GM21381 (cell line): Measurements from ENCODE around the gene RBP2.

Experiments used
- ATAC-seq: cut with Tn5 transposase; IDR thresholded peaks from one replicate; pipeline ENCODE4 v1.9.1; 2021; ENCODE audit warnings: mild to moderate bottlenecking, moderate library complexity; ENCODE audit not compliant: unreplicated experiment

RBP2 gene

DNA sequence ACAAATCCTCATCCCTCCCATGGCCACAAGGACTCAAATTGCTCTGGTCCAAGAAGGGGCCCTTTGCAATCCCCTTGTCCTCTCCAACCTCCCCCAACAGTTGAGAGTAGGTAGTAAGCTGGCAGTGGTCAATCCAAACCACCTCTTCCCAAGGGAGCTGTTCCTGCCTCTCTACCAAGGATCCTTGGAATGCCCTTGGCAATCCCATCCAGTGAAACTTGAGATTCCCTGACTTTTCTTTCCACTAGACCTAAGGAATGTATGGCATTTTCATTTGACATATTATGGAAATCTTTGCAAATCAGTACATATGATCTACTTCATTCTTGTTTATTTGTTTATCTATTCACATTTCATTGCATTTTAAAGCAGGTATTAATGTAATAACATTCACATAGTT, 4.8 kb upstream of the RBP2 start:
- no peak for ATAC-seq

DNA sequence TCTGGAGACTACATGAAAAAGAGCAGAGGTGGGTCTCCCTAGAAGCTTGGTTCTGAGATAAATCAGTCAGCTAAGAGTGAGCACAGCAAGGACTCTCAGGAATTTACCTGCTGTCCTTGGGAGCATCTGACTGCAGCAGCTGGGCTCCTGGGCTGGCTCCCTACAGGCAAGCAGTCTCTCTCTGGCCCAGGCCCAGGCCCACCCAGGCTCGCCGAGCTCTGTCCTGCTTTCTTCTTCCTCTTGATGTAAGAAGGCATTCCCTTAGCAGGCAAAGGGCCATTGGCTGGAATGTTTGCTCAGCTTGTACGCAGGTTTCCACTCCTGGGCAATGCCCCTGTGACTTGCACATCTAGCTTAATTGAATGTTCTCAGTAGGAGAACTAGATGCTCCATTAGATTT, 4.3 kb upstream of the RBP2 start:
- no peak for ATAC-seq

DNA sequence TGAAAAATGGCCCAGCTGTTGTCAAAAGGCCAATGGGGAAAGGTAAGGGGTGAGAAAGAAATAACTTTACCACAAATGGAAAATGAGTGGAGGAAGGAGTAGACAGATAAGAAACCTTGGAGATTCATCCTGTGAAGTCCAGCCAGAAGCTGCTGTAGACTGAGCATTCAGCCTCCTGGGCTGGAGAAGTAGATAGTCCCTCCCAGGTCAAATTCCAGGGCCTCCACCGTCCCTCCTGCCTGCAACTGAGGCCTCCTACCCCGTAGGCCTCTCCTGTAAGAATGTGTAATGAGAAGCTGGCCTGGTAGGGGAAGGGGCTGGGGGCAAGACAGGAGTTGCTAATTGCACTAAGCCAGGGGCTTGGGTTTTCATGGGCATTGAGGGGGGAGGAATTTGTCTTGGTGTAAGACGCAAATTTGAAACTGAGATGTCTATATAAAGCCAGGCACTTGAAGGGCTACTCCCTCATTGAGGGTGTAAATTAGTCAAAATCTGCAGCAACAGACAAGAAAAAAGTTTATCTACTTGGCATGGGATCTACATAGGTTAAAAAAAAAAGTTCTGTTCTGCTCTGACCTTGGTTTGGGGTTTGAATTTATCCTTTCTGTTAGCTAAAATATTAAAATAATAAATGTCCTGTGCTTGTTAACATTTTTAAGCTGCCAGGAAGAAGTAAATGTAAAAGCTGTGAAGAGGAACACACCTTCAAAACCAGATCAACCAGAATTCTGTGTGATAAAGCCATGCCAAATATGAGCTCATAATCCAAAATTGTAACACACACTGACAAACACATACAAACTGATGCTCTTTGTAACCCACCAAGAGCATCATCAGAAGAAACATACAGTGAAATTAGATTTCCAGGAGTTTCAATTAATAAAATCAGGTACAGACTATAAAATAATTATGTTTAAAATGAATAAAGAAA, 1.7 kb upstream of the RBP2 start:
- no peak for ATAC-seq

DNA sequence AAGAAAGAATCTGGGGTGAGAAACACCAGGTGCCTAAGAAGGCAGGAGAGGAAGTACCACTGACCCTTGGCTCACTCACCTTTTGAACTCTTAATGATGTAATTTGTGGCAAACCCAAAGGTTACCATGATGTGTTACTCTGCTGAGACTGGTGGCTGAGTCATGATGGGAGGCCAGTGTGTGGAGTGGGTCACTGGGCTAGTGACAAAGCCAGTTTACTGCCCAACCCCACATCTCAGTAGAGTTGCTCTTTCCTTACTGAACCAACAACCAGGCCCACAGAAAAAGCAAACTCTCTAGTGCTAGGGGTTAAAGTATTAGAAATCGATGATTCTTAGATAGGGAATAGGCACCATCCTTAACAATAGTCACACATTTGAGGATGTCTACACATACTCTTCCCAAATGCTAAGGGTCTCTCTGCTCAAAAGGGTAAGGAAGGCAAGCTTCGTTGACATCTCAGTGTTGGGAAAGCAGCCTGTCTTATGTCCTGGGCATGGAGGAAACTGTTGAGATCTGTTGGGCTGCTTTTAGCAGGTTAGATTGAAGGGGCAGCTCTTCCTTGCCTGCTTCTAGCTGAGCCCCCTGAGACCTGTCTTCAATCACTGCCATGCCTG, 3.1 kb downstream of the RBP2 start:
- ATAC-seq: no peak

DNA sequence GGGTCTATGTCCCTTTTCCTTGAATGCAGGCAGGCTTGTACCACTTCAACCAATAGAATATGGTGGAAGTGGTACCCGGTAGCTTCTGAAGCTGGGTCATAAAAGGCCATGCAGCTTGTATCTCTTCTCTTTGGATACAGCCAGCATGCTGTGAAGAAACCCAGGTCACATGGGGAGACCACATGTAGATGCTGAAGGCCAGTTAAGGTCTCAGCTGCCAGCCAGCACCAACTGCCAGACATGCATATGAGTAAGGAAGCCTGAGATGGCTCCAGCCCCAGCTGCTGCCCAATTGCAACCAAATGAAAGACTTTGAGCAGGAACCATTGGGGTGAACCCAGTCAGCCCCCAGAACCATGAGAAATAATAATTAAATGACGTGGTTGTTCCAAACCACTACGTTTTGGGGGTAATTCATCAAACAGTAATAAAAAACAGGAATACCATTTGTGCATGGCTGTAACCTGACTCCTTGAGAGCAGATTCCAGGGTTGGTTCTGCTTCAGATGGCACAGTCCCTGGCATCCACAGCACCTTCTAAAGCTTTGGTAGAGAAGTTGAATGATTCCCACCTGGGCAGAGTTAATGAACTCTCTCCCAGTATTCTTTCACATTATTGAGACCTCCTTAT, 3.8 kb downstream of the RBP2 start:
- ATAC-seq: no peak

DNA sequence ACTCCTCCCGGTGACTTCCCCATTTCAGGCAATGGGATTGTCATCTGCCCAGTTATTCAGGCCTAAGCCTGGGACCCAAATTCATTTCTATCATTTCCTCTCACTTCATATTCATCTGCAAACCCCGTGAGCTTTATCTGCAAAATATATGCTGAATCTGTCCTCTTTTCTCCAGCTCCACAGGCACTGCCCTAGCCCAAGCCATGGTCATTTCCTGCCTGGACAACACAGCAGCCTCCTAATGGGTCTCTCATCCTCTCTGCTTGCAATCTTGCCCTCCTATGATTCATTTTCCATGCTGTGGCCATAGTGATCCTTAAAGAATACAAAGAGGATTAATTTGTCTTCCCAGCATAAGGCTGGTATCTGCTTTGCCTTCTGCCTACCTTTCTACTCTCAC, 6.1 kb downstream of the RBP2 start:
- no peak for ATAC-seq

DNA sequence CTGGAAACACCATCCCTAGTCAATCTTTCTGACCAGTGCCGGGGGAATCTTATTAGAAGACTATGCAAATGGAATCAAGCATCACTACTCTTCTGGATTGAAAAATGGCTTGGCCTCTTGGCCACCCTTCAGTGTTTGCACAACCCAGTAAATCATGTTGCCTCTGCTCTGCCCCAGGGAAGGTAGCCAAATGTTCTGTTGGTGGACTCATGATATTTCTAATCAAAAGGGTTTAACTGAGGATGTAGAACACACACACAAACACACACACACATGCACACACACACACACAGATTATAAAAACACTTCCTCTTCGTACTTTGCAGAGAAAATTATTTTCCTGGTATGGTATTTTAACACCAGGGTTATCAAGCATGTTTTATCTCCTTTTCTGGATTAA, 7.9 kb downstream of the RBP2 start:
- ATAC-seq: no peak

DNA sequence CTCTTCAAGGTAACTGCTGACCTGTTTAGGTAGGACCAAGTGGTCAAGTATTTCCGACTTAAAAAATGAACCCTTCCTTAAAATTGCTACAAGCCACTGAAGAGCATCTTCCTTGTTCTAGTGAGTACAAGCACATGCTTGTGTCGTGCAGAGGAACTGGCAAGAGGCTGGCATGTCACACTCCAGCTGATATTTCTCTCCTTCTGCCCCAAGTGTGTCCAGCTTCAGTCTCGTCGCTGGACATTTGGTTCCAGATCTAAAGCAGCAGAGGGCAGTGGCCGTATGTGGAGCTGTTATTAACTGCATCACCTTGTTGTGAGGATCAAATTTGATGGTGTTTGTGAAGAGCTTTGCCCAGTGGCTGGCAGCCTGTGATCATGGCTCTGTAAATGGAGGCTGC, 10.0 kb downstream of the RBP2 start:
- ATAC-seq: no peak

DNA sequence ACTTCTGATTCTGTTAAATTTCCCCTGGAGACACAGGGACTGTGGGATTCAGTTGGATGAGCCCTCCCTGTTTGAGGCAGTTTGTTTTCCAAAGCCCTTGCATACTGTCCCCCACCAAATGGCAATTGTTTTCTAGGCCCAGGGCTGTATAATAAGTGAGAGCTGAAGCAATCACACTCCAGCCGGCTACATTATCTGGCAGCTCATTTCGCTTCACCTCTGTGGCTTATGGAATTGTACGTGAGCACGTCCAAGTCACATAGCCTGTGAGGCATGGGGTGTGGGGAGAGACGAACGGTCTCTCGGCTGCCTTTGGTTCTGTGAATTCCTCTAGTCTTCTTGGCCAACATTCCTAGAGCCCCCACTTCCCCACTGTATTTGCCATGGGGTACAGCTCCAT, 10.7 kb downstream of the RBP2 start:
- ATAC-seq: no peak

DNA sequence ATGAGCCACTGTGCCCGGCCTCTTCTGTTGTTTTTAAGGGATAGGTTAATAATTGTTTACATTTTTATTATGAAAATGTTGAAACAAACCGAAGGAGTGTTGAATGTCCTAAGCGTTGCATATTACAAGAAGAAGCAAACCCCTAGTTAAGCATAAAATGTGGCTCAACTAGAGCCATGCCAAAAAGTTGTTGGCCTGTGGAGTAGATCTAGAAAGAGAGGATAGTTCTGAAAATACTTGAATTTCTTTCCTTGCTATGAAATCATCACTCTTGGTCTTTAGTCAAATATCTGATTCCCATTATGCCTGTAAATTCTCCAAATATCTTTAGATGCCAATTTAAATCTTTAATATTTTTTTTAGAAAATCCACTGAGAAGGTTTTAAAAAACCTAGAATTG, 12.8 kb downstream of the RBP2 start:
- no peak for ATAC-seq

DNA sequence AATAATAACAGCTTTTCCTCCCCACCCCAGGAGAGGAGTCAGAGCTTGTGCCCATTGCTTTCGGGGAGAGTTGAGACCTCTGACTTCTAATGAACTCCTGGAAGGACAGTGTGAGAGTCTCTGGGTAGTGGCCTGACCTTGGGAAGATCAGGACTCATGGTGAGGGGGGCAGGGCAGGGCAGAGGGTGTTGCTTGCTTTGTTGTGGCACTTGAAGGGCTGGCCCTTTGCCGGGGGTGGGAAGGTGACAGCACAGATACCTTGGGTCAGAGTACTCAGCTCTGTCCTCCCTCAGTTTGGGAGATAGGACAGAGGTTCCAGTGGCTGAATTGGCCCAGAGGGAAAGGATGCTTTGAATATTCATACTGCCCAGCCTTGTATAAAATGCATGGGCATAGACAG, 15.8 kb downstream of the RBP2 start:
- ATAC-seq: no peak

DNA sequence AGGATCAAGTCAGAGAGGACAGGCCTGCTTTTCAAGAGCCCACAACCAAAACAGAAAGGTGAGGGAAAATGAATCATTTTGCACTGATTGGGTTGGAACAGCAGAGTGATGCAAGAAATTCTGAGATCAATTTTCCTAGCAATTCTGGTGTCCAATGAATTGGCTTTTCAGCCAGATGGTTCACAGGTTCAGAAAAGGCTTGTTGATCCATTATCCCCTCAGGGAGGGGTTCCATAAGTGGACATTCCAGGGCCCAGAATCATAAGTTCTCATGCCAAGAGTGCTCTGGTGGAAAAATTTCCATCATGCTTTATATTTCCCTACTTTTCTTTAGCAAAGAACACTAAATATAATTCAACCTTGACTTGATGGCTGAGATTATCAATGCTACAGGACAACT, 16.2 kb downstream of the RBP2 start:
- ATAC-seq: no peak

DNA sequence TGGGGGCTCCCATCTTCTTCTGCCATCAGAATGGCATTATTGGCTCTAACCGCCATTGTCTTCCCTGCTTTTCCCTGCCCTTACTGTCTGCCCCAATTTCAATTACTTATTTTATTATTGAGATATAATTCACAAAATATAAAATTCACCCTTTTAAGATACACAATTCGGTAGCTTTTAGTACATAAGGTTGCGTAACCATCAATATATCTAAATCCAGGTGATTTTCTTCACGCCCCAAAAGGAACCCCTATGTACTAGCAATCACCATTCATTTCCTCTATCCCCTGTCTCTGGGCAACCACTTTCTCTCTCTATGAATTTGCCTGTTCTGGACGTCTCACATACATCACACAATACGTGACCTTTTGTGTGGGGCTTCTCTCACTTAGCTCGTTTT, 18.0 kb downstream of the RBP2 start:
- no peak for ATAC-seq

DNA sequence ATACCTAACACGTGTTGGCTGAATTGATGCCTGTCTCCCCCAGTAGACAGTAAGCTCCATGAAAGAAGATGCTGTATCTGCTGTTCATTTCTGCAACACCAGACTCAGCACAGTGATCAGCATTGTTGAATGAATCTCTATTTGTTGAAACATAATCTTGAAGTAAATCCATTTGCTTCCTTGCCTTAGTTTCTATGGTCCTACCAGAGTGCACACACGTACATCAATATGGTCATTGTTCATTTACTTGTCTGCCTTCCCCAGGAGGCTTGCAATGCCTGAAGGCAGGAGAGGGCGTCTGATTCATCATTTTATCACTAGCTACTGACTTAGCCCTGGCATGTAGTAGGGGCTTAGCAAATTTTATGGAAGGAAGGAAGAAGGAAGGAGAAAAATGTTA, 19.2 kb downstream of the RBP2 start:
- ATAC-seq: no peak

DNA sequence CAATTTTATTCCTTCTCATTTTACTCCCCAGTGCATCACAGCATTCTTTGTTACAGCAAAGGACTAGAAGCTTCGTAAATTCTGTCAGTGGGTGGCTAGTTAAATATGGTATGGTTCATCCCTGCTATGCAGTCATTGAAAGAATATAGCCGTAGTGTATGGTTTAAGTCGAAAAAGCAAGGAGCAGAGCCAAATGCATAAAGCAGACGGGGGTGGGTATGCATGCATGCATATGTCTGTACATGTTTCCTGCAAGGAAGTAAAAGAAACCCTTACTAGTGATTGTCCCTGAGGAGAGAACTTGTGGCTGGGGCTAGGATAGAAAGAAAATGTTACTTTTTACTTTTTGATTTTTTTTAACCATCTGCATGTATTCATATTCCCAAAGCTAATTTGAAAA, 19.9 kb downstream of the RBP2 start:
- no peak for ATAC-seq

DNA sequence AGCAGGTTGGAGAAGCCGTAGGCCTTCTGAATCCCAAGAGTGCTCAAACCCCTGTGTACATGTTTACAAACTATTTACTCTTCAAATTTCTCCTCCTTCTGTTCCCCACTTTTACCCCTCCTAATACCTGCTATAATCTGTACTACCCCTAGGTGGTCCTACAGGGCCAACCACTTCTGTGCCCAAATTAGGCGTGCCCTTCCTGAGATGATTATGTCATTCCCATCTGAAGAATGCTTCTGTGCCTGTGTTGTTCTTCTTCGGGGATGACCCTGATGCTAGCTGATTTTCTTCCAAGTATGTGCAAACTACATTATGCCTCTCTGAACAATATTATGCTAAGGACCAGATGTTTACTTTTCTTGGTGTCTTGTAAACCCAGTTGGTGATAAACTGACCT, 20.5 kb downstream of the RBP2 start:
- no peak for ATAC-seq

DNA sequence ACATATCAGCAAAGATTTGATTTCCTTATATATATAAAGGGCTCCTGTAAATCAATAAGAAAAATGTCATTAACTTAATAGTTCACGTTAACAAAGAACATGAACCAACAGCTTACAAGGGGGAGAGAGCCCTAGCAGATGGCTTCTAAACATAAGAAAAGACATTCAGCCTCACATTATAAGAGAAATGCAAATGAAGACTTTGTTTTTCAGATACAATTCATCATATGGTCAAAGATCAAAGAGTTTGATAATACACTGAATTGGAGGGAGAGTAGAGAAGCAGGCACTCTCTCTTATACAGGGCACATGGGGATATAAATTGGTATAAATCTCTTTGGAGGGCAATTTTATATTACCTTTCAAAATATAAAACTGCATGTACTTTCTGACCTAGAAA, 21.1 kb downstream of the RBP2 start:
- ATAC-seq: no peak

DNA sequence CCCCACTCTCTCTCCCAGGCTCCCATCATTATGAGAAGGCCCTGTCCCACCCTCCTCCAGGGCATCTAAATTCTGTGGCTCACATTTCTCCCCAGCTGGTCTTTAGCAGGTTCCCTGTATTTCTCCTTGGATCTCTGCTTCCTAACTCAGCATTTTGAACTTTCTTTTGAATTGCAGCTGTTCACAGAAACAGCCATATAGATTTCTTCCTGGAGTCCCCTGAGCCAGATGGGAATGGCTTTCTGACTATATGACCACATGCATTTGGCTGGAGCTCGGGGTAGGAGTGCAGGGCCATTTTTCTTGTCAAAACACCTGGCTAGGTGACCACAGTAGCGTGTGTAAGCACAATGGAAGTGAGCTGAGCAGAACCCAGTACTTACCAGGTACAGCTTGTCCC, 22.0 kb downstream of the RBP2 start:
- ATAC-seq: no peak

DNA sequence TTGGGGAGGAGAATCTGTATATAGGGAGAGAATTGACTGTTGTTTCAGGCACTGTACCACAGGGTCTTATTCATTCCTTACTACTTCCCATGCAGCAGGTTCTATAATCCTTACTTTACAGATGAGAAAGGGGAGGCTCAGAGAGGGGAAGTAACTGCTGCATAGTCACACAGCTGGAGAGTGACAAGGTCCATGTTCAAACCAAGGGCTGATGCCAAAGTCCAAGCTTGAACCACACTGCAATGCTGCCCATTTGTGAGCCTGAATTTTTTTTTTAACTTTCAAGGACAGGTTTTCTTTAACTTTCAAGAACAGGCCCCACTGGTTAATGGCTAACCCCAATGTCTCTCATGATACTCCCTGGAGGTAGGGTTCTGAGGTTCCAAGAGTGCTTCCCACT, 26.2 kb downstream of the RBP2 start:
- no peak for ATAC-seq

DNA sequence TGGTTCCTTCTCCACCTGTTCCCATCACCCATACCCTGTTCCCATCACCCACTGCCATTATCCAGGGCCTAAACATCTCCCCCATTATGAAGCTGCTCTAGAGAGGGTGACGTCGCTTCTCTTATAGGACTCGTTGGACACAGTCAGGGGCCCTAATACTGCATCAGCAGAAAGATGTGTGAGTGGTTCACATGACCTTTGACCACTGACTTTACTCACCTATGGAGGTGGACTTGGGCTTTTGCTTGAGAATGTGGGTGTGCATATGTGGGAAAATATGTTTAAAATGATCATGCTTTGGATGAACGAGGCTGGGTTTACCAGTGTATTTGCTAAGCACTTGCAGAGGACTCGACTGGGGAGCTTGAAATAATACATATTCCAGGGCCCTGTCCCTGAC, 26.8 kb downstream of the RBP2 start:
- no peak for ATAC-seq

DNA sequence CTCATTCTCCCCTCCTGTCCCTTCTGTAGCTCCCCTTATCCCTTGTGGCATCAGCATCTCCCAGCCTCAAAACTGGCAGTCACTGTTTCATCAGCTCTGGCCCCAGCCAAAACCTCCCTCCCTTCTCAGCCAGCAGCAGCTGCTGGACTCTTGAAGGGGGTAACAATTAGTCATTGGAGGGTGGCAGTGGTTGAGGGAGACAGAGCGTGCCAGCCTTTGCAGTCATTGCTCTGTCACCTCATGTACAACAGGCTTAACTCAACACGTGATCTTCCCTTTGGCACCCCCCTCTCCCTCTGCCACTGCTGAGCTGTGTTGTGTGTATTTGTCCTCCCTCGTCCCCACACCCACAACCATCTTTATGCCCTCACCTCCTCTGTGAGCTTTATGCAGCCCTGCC, 28.2 kb downstream of the RBP2 start:
- ATAC-seq: no peak

DNA sequence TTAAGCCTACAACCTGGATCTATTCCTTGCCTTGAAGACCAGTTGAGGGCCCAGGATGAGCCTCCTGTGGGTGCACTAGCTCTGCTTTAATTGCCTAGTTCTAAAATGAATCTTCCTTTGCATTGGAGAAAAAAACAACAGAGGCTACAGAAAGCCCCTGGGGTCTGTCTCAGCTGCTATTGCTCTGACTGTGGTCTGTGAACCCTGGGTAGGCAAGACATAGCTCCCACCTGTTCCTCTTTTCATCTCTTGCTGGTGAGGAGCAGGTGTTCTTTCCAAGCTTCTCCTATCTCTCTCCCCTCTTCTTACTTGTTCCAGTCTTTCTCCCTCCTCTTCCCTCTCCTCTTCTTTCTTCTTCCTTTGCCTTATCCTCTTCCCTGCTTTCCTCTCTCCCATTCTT, 28.8 kb downstream of the RBP2 start:
- ATAC-seq: no peak
